ENCODE results near the gene RNF141.

Gene RNF141

GRCh38 chr11:10540915-10541560 lies at the start of gene RNF141:
TSS of gene RNF141 (minus strand) at chr11:10541187. CDS start at chr11:10534158, 7,029 bp downstream.
- peak; percentile 69 for TF ChIP-seq CTCF (conservative IDR thresholded peaks at IDR 0.05; ENCODE audit: low read length)
- peak within 1 kb of the TSS; percentile 80 for H3K4me3 ChIP-seq (ENCODE audit: low read length)
- peak; percentile 87 for DNase-seq (ENCODE audit: low read depth)

GRCh38 chr11:10590218-10590915 lies 49.4 kb upstream of the RNF141 start:
- no peak overlapping the region for H3K4me3 ChIP-seq (ENCODE audit: low read length)
- peak; percentile 81 for DNase-seq (ENCODE audit: low read depth)
- TF ChIP-seq CTCF (conservative IDR thresholded peaks at IDR 0.05; ENCODE audit: low read length) = no peak

- no peak overlapping the region for H3K4me3 ChIP-seq (ENCODE audit: low read length)
Measured at GRCh38 chr11:10588904-10589303, 47.9 kb upstream of the RNF141 start.

GRCh38 chr11:10587995-10588394 lies 47.0 kb upstream of the RNF141 start:
- no peak for TF ChIP-seq CTCF (conservative IDR thresholded peaks at IDR 0.05; ENCODE audit: low read length)
- no peak for DNase-seq (ENCODE audit: low read depth)
- H3K4me3 ChIP-seq (ENCODE audit: low read length) = no peak overlapping the region

More at GRCh38 chr11:10588904-10589303, 47.9 kb upstream of the RNF141 start:
- DNase-seq (ENCODE audit: low read depth) = peak; percentile 16
- no peak for TF ChIP-seq CTCF (conservative IDR thresholded peaks at IDR 0.05; ENCODE audit: low read length)

- no peak overlapping the region for H3K4me3 ChIP-seq (ENCODE audit: low read length)
- no peak for TF ChIP-seq CTCF (conservative IDR thresholded peaks at IDR 0.05; ENCODE audit: low read length)
- DNase-seq (ENCODE audit: low read depth) = no peak
Measured at GRCh38 chr11:10587388-10587787, 46.4 kb upstream of the RNF141 start.

GRCh38 chr11:10584071-10584501 lies 43.1 kb upstream of the RNF141 start:
- peak; percentile 28 for DNase-seq (ENCODE audit: low read depth)
- no peak for TF ChIP-seq CTCF (conservative IDR thresholded peaks at IDR 0.05; ENCODE audit: low read length)
- H3K4me3 ChIP-seq (ENCODE audit: low read length) = no peak overlapping the region

Data from AG10803 (cell line).